Testis (tissue), 3 donors: ENCODE results near the gene STIM1. TPM values are rescaled to one million over a fixed set of nuclear protein-coding genes. Genes with fewer than 3 reads are reported as not detected.

ENCODE experiments used
- DNase-seq: peaks from one replicate; pipeline ENCODE4 v3.0.0-alpha.2; 2019
- H3K27ac ChIP-seq, 2 donors: fragments of 200-600 bp; sonication (generic); one replicate each; pipeline ENCODE4 v1.5.1; 2019
- H3K27me3 ChIP-seq: fragments of 200-600 bp; sonication (generic); one replicate; pipeline ENCODE4 v1.5.1; 2019
- H3K36me3 ChIP-seq: fragments of 200-600 bp; sonication (generic); one replicate; pipeline ENCODE4 v1.5.1; 2017; ENCODE audit warnings: low read depth; ENCODE audit errors: missing control alignments
- H3K4me1 ChIP-seq: fragments of 200-600 bp; sonication (generic); one replicate; pipeline ENCODE4 v1.5.1; 2019
- H3K4me3 ChIP-seq, 2 donors: fragments of 200-600 bp; sonication (generic); one replicate each; pipeline ENCODE4 v1.5.1; 2017 to 2019
- H3K9me3 ChIP-seq: fragments of 200-600 bp; sonication (generic); one replicate; pipeline ENCODE4 v1.5.1; 2017
- POLR2A ChIP-seq: fragments of 450-650 bp; IDR thresholded peaks from one replicate; pipeline ENCODE4 v1.6.1; 2017; ENCODE audit warnings: antibody characterized with exemption, mild to moderate bottlenecking, moderate library complexity
- WGBS, 2 donors: methylation state at CpG; one replicate each; pipeline ENCODE4 v1.1.5; 2018; 5-methylcytosine and 5-hydroxymethylcytosine counted together
- intact Hi-C: fragments of 100-400 bp; cut with DNase I; formaldehyde crosslinking; loops from one replicate; pipeline ENCODE4 v1.15.1; 2023; ENCODE audit warnings: low total_unique reads
- polyA plus RNA-seq: library from polyadenylated mRNA; stranded (reverse); fragments of 350-450 nt; fragmentation: Illumina TruSeq; extraction: RNeasy Lipid Tissue Mini Kit (QIAGEN cat#74804); gene quantifications from one replicate; pipeline ENCODE4 v1.2.3, GENCODE V29; 2014; ENCODE audit warnings: low read depth, low replicate concordance; ENCODE audit not compliant: insufficient read depth
- total RNA-seq, 2 donors: library from RNA; depleted of rRNA; stranded (reverse); fragments of >200 nt; gene quantifications; one replicate each; pipeline ENCODE4 v1.2.3, GENCODE V29; 2016
- TF ChIP-seq, protein P1 (sequence below), 3 experiments: fragments of 450-650 bp in 2 of 3; fragments of 200-600 bp in 1 of 3; sonication (generic) in 1 of 3; IDR thresholded peaks; one replicate each; pipeline ENCODE4 v1.5.1; 2016 to 2019; ENCODE audit warnings: antibody characterized with exemption in 3 of 3, mild to moderate bottlenecking in 2 of 3, moderate library complexity in 1 of 3

The STIM1 gene
- total and polyA plus RNA-seq, 3 donors from 2014 or later, result 78.2 to 95.5 (median 87.1) TPM

- Histone ChIP-seq H3K27me3 (no peaks in the 10 kb centered on the region), H3K9me3 (no peaks in the 10 kb centered on the region), H3K4me1 (no peaks in the 10 kb centered on the region), H3K27ac (no peak overlapping the region), H3K36me3 (no peaks in the 10 kb centered on the region), H3K4me3 (no peak overlapping the region)
- DNase-seq, result no peak
- intact Hi-C loops, result no loop called here
- TF ChIP-seq, protein P1, sequence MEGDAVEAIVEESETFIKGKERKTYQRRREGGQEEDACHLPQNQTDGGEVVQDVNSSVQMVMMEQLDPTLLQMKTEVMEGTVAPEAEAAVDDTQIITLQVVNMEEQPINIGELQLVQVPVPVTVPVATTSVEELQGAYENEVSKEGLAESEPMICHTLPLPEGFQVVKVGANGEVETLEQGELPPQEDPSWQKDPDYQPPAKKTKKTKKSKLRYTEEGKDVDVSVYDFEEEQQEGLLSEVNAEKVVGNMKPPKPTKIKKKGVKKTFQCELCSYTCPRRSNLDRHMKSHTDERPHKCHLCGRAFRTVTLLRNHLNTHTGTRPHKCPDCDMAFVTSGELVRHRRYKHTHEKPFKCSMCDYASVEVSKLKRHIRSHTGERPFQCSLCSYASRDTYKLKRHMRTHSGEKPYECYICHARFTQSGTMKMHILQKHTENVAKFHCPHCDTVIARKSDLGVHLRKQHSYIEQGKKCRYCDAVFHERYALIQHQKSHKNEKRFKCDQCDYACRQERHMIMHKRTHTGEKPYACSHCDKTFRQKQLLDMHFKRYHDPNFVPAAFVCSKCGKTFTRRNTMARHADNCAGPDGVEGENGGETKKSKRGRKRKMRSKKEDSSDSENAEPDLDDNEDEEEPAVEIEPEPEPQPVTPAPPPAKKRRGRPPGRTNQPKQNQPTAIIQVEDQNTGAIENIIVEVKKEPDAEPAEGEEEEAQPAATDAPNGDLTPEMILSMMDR (IDR thresholded peaks at IDR 0.05), result no peak
- TF ChIP-seq POLR2A, result no peak
- 92 to 93% methylated on average over 4 of the region's 4 CpGs for WGBS, 2 donors
These were observed 247.2 kb downstream of the STIM1 start for GRCh38 chr11:4102711-4103110.

DNA sequence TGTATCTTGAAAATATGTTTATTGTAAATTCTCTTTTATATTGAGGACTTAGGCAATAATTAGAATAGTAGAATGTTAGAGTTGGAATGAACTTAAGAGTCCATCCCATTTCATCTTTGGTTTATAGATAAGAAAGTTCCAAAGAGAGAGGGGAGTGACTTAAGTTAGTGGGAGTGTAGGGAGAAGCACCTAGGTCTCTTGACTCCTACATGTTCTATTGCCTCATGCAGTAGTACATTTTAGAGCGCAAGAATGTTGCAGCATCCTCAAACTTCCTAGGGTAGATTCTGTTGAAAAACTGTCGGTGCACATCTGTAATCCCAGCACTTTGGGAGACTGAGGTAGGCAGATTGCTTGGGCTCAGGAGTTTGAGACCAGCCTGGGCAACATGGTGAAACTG is 247.8 kb downstream of the STIM1 start:
- H3K27me3 ChIP-seq, result no peaks in the 10 kb centered on the region
- H3K36me3 ChIP-seq, result no peaks in the 10 kb centered on the region
- no peak for TF ChIP-seq POLR2A
- TF ChIP-seq, protein P1 (IDR thresholded peaks at IDR 0.05), result no peak
- 86 to 97% methylated on average over 2 of the region's 2 CpGs for WGBS, 2 donors
- no peaks in the 10 kb centered on the region for H3K4me1 ChIP-seq
- H3K4me3 ChIP-seq, result no peak overlapping the region
- no peak for DNase-seq
- H3K27ac ChIP-seq, result no peak overlapping the region
- no peaks in the 10 kb centered on the region for H3K9me3 ChIP-seq
- intact Hi-C loops, result no loop called here

DNA sequence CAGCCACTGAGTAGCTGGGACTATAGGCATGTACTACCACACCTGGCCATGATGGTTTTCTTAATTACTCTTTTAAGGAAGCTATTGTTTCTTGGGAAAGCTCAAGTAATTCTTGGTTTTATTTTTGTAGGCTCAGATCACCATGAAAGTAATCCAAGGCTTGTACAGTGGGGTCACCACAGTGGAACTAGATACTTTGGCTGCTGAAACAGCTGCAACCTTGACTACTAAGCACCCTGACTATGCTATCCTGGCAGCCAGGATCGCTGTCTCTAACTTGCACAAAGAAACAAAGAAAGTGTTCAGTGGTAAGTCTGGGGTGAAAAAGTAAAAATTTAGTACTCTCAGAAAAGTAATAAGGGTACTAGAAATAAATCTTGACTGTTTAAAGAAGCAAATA is 250.5 kb downstream of the STIM1 start:
- Histone ChIP-seq H3K27me3 (no peaks in the 10 kb centered on the region), H3K36me3 (no peaks in the 10 kb centered on the region), H3K4me3 (no peak overlapping the region), H3K9me3 (no peaks in the 10 kb centered on the region), H3K4me1 (no peaks in the 10 kb centered on the region), H3K27ac (no peak overlapping the region)
- no peak for DNase-seq
- no peak for TF ChIP-seq POLR2A
- TF ChIP-seq, protein P1 (IDR thresholded peaks at IDR 0.05), result no peak
- 51 to 68% methylated on average over 1 of the region's 1 CpG for WGBS, 2 donors
- intact Hi-C loops, result no loop called here

GRCh38 chr11:4111834-4112233 is 256.4 kb downstream of the STIM1 start:
- TF ChIP-seq, protein P1 (IDR thresholded peaks at IDR 0.05), result no peak
- TF ChIP-seq POLR2A, result no peak
- H3K36me3 ChIP-seq, result no peaks in the 10 kb centered on the region

GRCh38 chr11:4115128-4115527 is 259.7 kb downstream of the STIM1 start:
- no peak for DNase-seq
- Histone ChIP-seq H3K27ac (no peak overlapping the region), H3K4me1 (no peaks in the 10 kb centered on the region), H3K27me3 (no peaks in the 10 kb centered on the region), H3K9me3 (no peaks in the 10 kb centered on the region), H3K4me3 (no peak overlapping the region), H3K36me3 (no peaks in the 10 kb centered on the region)
- TF ChIP-seq, protein P1 (IDR thresholded peaks at IDR 0.05), result no peak
- no peak for TF ChIP-seq POLR2A
- WGBS, 2 donors, result 81 to 85% methylated on average over 2 of the region's 2 CpGs
- intact Hi-C loops, result no loop called here

More at GRCh38 chr11:4111834-4112233, 256.4 kb downstream of the STIM1 start:
- H3K4me3 ChIP-seq, result no peak overlapping the region
- no peaks in the 10 kb centered on the region for H3K4me1 ChIP-seq
- no peak overlapping the region for H3K27ac ChIP-seq
- DNase-seq, result no peak
- 75 to 77% methylated on average over 5 of the region's 5 CpGs for WGBS, 2 donors
- no peaks in the 10 kb centered on the region for H3K9me3 ChIP-seq
- intact Hi-C loops, result no loop called here
- H3K27me3 ChIP-seq, result no peaks in the 10 kb centered on the region
